Epithelial cell of esophagus (primary cell): Measurements from ENCODE around the gene SLC7A1.
"Not testable (repeated sequence)": the region's sequence is repeated elsewhere in the genome, so short reads cannot be mapped to it uniquely, and the experiment has no call there.

Experiments used
- DNase-seq: peaks from one replicate; pipeline ENCODE4 v3.0.0; 2010; ENCODE audit warnings: low read depth
- H3K4me3 ChIP-seq: 2 replicates; pipeline ENCODE4 v1.5.1; 2011; ENCODE audit warnings: mild to moderate bottlenecking, low read length, control low read depth
- CTCF ChIP-seq: IDR thresholded peaks from 2 replicates; pipeline ENCODE4 v1.5.1; 2011; ENCODE audit warnings: low read depth, mild to moderate bottlenecking, low read length, control low read depth, inconsistent platforms; ENCODE audit not compliant: insufficient read depth; ENCODE audit errors: missing control alignments

Gene SLC7A1

GRCh38 chr13:29595380-29596063, at the start of gene SLC7A1:
SLC7A1 (minus strand) TSS chr13:29595688; CDS start chr13:29536188, 59,500 bp downstream.
- DNase-seq = peak; percentile 90
- no peak for TF ChIP-seq CTCF
- H3K4me3 ChIP-seq = peak within 1 kb of the TSS; percentile 84

GRCh38 chr13:29640665-29641064, 45.2 kb upstream of the SLC7A1 start:
- no peak for TF ChIP-seq CTCF
- no peak for DNase-seq
- H3K4me3 ChIP-seq = no peak overlapping the region

GRCh38 chr13:29636831-29637230, 41.3 kb upstream of the SLC7A1 start:
- not testable (repeated sequence) for H3K4me3 ChIP-seq, DNase-seq

- H3K4me3 ChIP-seq = no peak overlapping the region
- no peak for DNase-seq
- TF ChIP-seq CTCF = no peak
Measured at GRCh38 chr13:29624997-29625396, 29.5 kb upstream of the SLC7A1 start.

GRCh38 chr13:29621841-29622240, 26.4 kb upstream of the SLC7A1 start:
- DNase-seq = no peak
- no peak for TF ChIP-seq CTCF

GRCh38 chr13:29621051-29621800, 25.7 kb upstream of the SLC7A1 start:
- H3K4me3 ChIP-seq = no peak overlapping the region
- peak; percentile 29 for DNase-seq
- no peak for TF ChIP-seq CTCF

More at GRCh38 chr13:29621841-29622240, 26.4 kb upstream of the SLC7A1 start:
- H3K4me3 ChIP-seq = no peak overlapping the region

- no peak overlapping the region for H3K4me3 ChIP-seq
- peak; percentile 5 for DNase-seq
- TF ChIP-seq CTCF = no peak
Measured at GRCh38 chr13:29619995-29620394, 24.5 kb upstream of the SLC7A1 start.
